ENCODE results near the gene MIB2.

GRCh38 chr1:1583347-1584010, 31.8 kb upstream of the MIB2 start:
- TF ChIP-seq, protein P1, sequence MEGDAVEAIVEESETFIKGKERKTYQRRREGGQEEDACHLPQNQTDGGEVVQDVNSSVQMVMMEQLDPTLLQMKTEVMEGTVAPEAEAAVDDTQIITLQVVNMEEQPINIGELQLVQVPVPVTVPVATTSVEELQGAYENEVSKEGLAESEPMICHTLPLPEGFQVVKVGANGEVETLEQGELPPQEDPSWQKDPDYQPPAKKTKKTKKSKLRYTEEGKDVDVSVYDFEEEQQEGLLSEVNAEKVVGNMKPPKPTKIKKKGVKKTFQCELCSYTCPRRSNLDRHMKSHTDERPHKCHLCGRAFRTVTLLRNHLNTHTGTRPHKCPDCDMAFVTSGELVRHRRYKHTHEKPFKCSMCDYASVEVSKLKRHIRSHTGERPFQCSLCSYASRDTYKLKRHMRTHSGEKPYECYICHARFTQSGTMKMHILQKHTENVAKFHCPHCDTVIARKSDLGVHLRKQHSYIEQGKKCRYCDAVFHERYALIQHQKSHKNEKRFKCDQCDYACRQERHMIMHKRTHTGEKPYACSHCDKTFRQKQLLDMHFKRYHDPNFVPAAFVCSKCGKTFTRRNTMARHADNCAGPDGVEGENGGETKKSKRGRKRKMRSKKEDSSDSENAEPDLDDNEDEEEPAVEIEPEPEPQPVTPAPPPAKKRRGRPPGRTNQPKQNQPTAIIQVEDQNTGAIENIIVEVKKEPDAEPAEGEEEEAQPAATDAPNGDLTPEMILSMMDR (IDR thresholded peaks at IDR 0.05) = no peak
- no peak for TF ChIP-seq POLR2A (IDR thresholded peaks at IDR 0.05)
